ENCODE measurements around the gene ZSCAN10. TPM values are rescaled to one million over a fixed set of nuclear protein-coding genes. Genes with fewer than 3 reads are reported as not detected.
"Not testable (repeated sequence)": the region's sequence is repeated elsewhere in the genome, so short reads cannot be mapped to it uniquely, and the experiment has no call there.

Gene ZSCAN10
- total RNA-seq, 1 donor from 2014 or later: 50.7 TPM

DNA sequence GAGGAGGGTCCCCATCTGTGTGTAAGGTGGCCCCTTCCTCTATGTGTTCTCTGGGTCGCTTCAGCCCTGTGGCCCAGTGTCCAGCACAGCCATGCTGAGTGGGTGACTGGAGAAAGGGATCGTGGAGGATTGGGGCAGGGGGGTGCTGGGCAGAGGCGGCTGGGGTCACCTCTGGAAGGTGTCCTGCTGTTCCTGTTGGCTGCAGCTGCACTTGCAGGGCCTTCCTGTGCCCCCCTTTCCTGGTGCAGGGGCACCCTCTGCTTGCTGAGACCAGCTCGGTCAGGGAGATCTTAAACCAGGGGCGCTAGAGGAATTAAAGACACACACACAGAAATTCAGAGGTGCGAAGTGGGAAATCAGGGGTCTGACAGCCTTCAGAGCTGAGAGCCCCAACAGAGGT is 22.5 kb downstream of the ZSCAN10 start:
- TF ChIP-seq CTCF (IDR thresholded peaks at IDR 0.05; ENCODE audit: unreplicated experiment): no peak
- Mint-ChIP-seq H3K4me3 (ENCODE audit: unreplicated experiment) (no peak overlapping the region), H3K4me1 (ENCODE audit: unreplicated experiment) (peaks cover 13% of the 10 kb centered on the region), H3K36me3 (ENCODE audit: low read depth, unreplicated experiment) (peaks cover 25% of the 10 kb centered on the region), H3K27ac (ENCODE audit: unreplicated experiment) (no peak overlapping the region), H3K9me3 (ENCODE audit: unreplicated experiment) (no peaks in the 10 kb centered on the region), H3K27me3 (ENCODE audit: unreplicated experiment) (peaks cover 3% of the 10 kb centered on the region)
- no peak for DNase-seq (ENCODE audit: low spot score)

GRCh38 chr16:3075946-3076345 is 23.1 kb downstream of the ZSCAN10 start:
- not testable (repeated sequence) for DNase-seq (ENCODE audit: low spot score); H3K9me3 Mint-ChIP-seq (ENCODE audit: unreplicated experiment); H3K4me3 Mint-ChIP-seq (ENCODE audit: unreplicated experiment); H3K27ac Mint-ChIP-seq (ENCODE audit: unreplicated experiment); H3K27me3 Mint-ChIP-seq (ENCODE audit: unreplicated experiment)
- Mint-ChIP-seq H3K4me1 (ENCODE audit: unreplicated experiment) (peaks cover 13% of the 10 kb centered on the region), H3K36me3 (ENCODE audit: low read depth, unreplicated experiment) (peaks cover 25% of the 10 kb centered on the region)

DNA sequence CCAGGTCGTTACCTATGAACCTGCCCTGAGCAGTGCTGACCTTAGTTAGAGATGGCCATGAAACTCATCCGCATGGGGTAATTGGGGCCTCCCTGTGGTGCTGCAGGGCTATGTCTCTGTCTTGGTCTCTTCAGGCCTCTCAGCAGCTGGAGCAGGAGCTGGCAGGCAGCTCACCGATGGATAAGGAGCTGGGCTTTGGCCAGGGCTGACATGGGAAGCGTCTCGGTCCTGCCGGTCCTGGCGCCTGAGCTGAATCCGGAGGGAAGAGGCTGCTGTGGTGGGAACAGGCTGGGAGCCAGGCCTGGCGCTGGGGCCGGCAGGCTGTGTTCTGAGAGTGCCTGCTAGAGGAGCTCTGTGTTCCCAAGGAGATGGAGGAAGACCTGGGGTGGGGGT is 23.6 kb downstream of the ZSCAN10 start:
- no peak for TF ChIP-seq CTCF (IDR thresholded peaks at IDR 0.05; ENCODE audit: unreplicated experiment)
- no peak overlapping the region for H3K27ac Mint-ChIP-seq (ENCODE audit: unreplicated experiment)
- H3K27me3 Mint-ChIP-seq (ENCODE audit: unreplicated experiment): peaks cover 3% of the 10 kb centered on the region
- H3K4me3 Mint-ChIP-seq (ENCODE audit: unreplicated experiment): no peak overlapping the region
- H3K36me3 Mint-ChIP-seq (ENCODE audit: low read depth, unreplicated experiment): peaks cover 25% of the 10 kb centered on the region
- H3K9me3 Mint-ChIP-seq (ENCODE audit: unreplicated experiment): no peaks in the 10 kb centered on the region
- no peak for DNase-seq (ENCODE audit: low spot score)
- peaks cover 13% of the 10 kb centered on the region for H3K4me1 Mint-ChIP-seq (ENCODE audit: unreplicated experiment)

DNA sequence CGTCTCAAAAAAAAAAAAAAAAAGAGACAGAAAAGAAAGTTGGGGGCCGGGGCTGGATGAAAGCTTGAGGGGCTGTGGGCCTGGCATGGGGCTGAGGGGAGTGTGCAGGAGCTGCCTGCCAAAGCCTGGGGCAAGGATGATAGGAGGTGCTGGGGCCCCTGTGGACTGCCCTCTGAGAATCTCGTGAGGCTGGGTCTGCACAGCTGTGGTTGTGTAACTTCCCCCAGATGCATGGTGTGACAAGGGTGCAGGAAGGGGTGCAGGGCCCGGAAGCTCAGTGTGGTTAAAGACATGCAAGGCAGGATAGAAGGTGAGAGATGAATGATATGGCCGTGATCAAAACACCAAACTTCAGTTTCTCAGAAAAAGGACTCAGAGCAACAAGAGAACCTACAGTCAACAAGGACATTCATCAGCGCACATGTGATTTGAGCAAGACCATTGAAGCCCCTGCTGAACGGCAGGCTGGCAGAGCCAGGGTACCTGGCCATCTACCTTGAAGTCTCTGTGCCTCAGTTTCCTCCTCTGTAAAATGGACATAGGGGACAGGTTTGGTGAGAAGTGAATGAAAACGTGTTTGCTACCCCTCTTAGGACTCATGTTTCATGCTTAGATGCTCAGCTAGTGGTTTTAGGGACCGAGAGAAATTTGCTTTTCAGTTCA is 24.1 kb downstream of the ZSCAN10 start:
- Mint-ChIP-seq H3K36me3 (ENCODE audit: low read depth, unreplicated experiment) (peaks cover 28% of the 10 kb centered on the region), H3K4me1 (ENCODE audit: unreplicated experiment) (peaks cover 13% of the 10 kb centered on the region), H3K9me3 (ENCODE audit: unreplicated experiment) (no peaks in the 10 kb centered on the region), H3K27ac (ENCODE audit: unreplicated experiment) (no peak overlapping the region), H3K27me3 (ENCODE audit: unreplicated experiment) (peaks cover 3% of the 10 kb centered on the region), H3K4me3 (ENCODE audit: unreplicated experiment) (no peak overlapping the region)
- DNase-seq (ENCODE audit: low spot score): no peak
- no peak for TF ChIP-seq CTCF (IDR thresholded peaks at IDR 0.05; ENCODE audit: unreplicated experiment)

DNA sequence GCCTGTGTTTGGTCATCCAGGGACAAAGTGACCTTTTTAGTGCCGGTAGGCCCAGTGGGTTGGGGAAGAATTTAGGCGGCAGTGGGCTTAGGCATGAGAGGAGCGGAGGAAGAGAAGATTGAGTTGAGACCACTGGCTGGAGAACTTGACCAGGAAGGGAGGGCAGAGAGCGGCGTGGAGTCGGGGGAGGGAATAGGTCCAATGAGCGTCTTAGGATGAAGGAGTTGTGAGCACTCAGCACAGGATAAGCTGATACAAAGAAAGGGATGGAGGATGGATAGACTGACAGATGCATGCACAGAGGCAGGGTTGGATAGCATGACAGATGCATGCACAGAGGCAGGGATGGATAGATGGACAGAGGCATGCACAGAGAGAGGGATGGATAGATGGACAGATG is 25.6 kb downstream of the ZSCAN10 start:
- TF ChIP-seq CTCF (IDR thresholded peaks at IDR 0.05; ENCODE audit: unreplicated experiment): no peak
- Mint-ChIP-seq H3K4me3 (ENCODE audit: unreplicated experiment) (no peak overlapping the region), H3K9me3 (ENCODE audit: unreplicated experiment) (no peaks in the 10 kb centered on the region), H3K27ac (ENCODE audit: unreplicated experiment) (no peak overlapping the region), H3K36me3 (ENCODE audit: low read depth, unreplicated experiment) (peaks cover 26% of the 10 kb centered on the region), H3K4me1 (ENCODE audit: unreplicated experiment) (peaks cover 13% of the 10 kb centered on the region), H3K27me3 (ENCODE audit: unreplicated experiment) (peaks cover 5% of the 10 kb centered on the region)
- no peak for DNase-seq (ENCODE audit: low spot score)

DNA sequence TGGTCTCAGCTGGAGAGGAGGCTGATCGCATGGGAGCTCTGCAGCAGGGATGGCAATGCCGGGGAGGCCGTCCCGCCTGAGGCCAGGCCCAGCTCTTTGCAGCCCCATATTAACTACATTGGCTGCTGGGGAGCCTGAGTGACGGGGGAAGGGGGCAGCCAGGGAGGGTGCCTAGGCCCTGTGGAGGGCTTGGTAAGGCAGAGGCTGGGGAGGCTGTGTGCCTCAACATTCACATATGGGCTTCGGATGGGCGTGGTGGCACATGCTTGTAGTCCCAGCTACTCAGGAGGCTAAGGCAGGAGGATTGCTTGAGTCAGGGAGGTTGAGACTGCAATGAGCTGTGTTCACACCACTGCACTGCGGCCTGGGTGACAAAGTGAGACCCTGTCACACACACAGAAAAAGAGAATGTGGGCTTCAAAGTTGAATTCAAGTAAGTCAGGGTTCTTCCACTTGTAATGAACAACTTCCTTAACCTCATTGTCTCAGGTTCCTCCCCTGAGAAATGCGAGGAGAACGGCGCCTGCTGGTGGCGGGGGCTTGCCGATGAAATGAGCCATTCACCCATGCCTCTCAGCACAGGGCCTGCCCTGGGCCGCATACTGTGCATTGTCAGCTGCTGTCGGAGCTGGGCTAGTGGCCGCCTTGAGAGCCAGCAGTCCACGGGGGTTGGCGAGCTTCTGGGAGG is 26.4 kb downstream of the ZSCAN10 start:
- H3K27me3 Mint-ChIP-seq (ENCODE audit: unreplicated experiment); H3K9me3 Mint-ChIP-seq (ENCODE audit: unreplicated experiment); DNase-seq (ENCODE audit: low spot score): not testable (repeated sequence)

DNA sequence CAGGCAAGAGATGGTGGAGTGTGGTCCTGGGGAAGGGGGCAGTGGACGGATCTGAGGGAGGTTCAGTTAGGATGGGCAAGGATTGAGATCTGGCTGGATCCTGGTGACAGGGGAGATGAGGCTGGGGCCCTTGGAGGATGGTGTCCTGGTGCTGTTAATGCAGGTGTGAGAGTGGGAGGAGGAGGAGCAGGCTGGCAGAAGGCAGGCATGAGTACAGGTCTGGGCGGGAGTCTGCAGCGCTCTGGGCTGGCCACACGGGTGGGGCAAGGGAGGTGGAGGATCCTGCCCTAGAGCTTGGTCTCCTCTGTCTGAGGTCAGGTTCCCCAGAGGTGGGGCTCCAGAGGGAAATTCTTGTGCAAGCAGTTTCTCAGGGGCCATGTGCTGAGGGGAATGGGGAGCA is 26.9 kb downstream of the ZSCAN10 start:
- not testable (repeated sequence) for H3K9me3 Mint-ChIP-seq (ENCODE audit: unreplicated experiment); H3K27me3 Mint-ChIP-seq (ENCODE audit: unreplicated experiment); H3K4me3 Mint-ChIP-seq (ENCODE audit: unreplicated experiment); DNase-seq (ENCODE audit: low spot score); H3K27ac Mint-ChIP-seq (ENCODE audit: unreplicated experiment)
- Mint-ChIP-seq H3K4me1 (ENCODE audit: unreplicated experiment) (peaks cover 13% of the 10 kb centered on the region), H3K36me3 (ENCODE audit: low read depth, unreplicated experiment) (peaks cover 16% of the 10 kb centered on the region)

More for the DNA sequence above, 26.4 kb downstream of the ZSCAN10 start:
- not testable (repeated sequence) for H3K4me3 Mint-ChIP-seq (ENCODE audit: unreplicated experiment); H3K27ac Mint-ChIP-seq (ENCODE audit: unreplicated experiment)
- peaks cover 13% of the 10 kb centered on the region for H3K4me1 Mint-ChIP-seq (ENCODE audit: unreplicated experiment)
- peaks cover 19% of the 10 kb centered on the region for H3K36me3 Mint-ChIP-seq (ENCODE audit: low read depth, unreplicated experiment)
